ENCODE data around the gene CCDC102A. TPM values are rescaled to one million over a fixed set of nuclear protein-coding genes. Genes with fewer than 3 reads are reported as not detected.

CCDC102A gene
- total and polyA plus RNA-seq, 2 of the 13 experiments (the other 11 are each of a cell fraction or from before 2014, with no cell fraction given) = 2.1 to 2.8 TPM

GRCh38 chr16:57518922-57519321 lies 17.4 kb downstream of the CCDC102A start (continued):
- no peak for TF ChIP-seq ZFP41 (CRISPR knock-in tag; IDR thresholded peaks at IDR 0.05; ENCODE audit: borderline replicate concordance)
- TF ChIP-seq ZNF761 (CRISPR knock-in tag; conservative IDR thresholded peaks at IDR 0.05) = no peak
- peak; percentile 20; the same call in 1 of the 2 replicates for TF ChIP-seq HNF4G (IDR thresholded peaks at IDR 0.05; ENCODE audit: borderline replicate concordance, low read depth, low read length)
- no peak for TF ChIP-seq HNF4G (CRISPR knock-in tag; IDR thresholded peaks at IDR 0.05; ENCODE audit: borderline replicate concordance, low read depth)
- TF ChIP-seq ZSCAN5A (CRISPR knock-in tag; IDR thresholded peaks at IDR 0.05; ENCODE audit: borderline replicate concordance) = no peak
- TF ChIP-seq AHDC1 (CRISPR knock-in tag; IDR thresholded peaks at IDR 0.05; ENCODE audit: borderline replicate concordance) = no peak

All from HepG2 (cell line).